Stimulated activated CD8-positive, alpha-beta memory T cell treated with anti-CD3 and anti-CD28 coated beads, Interleukin-4, amount 100 ng/mL, for 1 hour (primary cell): ENCODE results near the gene MRFAP1.
"Not testable (repeated sequence)": the region's sequence is repeated elsewhere in the genome, so short reads cannot be mapped to it uniquely, and the experiment has no call there.

Experiments used
- DNase-seq, 2 donors: peaks; one replicate each; pipeline ENCODE4 v3.0.0-alpha.2; 2020; ENCODE audit warnings: low read depth in 2 of 2, low spot score in 1 of 2

The MRFAP1 gene

DNA sequence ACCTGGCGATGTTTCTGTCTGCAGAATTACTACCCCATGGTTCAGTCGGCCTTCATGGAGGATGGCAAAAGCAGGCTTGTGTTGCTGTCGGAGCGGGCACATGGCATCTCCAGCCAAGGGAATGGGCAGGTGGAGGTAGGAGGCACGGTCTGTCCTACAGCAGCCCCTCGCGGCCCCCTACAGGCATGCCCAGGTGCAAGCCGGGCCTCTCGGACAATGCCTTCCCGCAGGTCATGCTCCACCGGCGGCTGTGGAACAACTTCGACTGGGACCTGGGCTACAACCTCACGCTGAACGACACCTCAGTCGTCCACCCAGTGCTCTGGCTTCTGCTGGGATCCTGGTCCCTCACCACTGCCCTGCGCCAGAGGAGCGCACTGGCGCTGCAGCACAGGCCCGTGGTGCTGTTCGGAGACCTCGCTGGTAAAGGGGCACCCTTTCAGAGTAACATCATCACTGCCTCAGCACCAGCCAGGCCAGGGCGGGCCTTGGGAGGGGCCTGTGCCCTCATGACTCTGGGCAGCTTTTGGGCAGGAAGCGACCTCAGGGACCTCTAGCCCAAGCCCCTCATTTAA lies 29.5 kb upstream of the MRFAP1 start:
- no peak for DNase-seq

DNA sequence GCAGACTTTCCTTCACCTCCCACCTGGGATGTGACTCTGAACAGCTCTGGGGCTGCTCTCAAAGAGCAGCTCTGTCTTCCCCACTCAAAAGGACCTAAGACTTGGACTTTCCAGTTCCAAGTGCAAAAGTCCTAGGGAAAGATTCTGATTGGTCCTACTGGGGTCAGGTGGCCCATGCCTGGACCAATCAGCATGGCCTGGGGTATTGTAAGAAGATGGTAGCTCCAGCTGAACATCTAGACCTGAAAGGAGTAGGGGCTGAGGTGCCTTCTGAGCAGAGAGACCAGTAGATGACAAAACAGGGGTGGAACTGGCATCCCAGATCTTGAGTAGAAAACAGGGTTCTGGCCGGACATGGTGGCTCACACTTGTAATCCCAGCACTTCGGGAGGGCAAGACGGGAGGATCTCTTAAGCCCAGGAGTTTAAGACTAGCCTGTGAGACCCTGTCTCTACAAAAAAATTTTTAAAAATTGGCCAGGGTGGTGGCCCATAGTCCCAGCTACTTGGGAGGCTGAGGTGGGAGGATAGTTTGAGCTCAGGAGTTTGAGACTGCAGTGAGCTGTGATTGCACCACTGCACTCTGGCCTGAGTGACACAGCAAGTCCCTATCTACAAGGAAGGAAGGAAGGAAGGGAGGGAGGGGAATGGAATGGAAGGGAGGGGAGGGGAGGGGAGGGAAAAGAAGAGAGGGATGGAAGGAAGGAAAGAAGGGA lies 27.4 kb upstream of the MRFAP1 start:
- DNase-seq, result no peak

DNA sequence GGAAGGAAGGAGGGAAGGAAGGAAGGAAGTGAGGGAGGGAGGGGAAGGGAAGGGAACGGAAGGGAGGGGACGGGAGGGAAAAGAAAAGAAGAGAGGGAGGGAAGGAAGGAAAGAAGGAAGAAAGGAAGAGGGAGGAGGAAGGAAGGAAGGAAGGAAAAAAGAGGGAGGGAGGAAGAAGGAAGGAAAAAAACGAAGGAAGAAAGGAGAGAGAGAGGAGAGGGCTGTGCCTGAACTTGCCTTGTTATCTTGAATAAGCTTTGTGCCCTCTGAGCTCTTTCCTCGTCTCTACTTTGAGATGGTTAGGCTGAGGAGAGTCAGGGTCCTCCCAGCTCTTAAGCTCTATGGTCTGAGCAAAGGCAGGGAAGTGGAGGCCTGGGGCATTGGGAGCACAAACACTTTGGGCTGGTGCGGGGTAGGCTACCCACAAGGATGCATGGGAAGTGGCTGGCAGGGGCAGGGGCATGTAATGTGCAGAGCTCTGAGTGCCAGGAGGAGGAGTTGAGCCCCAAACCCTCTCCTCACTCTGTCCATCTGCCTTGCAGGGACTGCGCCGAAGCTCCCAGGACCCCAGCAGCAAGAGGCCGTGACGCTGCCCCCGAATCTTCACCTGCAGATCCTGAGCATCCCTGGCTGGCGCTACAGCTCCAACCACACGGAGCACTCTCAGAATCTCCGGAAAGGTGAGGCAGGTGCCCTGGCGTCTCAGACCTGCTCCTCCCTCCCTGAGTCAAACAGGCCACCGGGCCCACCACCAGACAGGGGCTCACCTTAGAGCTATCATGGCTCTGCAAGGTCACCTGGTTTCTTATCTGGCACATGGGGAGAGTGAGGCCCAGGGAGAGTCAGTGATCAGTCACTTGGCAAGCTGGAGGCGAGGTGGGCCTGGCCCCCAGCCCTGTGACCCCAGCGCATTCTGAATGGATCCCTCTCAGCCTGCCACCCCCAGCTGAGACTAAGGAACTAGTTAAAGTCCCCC lies 26.5 kb upstream of the MRFAP1 start:
- DNase-seq, result no peak

DNA sequence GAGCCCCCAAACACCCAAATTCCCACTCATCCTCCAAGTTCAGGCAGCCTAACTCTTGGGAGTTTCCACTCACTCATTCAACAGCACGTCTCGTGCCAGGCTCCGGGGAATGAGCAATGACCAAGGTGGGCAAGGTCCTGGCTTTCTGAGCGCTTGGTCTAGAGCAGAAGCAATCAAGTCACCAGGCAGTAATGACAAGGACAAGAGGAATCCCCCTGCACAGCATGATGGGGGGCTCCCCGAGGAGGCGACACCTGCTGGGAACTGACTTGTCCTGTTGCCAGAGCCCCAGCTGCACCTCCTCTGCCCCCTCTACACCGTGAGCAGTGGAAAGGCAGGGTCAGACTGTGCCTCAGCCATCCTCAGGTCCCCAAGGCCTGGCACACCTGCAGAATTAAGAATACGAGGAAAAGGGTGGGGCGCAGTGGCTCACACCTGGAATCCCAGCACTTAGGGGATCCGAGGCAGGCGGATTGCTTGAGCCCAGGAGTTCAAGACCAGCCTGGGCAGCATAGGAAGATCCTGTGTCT lies 25.7 kb upstream of the MRFAP1 start:
- no peak for DNase-seq

DNA sequence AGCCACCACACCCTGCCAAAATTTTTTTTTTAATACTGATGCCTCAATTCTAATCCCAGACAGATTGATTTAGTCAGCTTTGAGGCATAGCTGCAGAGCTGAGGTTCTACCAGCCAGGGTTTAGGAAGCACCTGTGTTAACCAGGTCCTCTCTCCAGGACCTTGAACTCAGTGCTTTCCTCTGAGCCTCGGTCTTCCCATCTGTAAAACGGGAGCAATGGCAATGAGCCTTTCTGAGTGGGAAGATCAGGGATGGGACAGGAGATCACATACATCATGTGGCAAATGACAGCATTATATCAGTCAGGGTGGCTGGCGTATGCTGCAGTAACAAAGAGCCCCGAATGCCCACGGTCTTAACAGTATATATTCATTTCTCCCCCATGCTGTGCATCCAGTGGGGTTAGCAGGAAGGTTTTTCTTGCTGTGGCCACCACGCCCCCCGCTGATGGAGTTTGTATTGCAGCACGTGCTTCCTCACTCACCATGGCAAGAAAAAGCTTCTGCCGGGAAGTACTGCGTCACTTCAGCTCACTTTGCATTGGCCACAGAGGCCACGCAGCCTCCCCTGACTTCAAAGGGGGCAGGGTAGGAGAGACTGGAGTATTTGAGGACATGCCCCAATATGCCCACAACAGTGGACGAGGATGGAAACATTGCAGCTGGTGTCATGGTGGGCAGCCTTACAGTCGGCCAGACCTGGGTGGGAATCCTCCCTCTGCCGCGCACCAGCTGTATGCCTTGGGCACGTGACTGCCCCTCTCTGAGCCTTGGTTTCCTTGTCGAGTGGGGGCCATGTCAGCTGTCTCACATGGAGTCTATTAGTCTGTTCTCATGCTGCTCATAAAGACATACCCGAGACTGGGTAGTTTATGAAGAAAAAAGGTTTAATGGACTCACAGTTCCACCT lies 24.1 kb upstream of the MRFAP1 start:
- no peak for DNase-seq

DNA sequence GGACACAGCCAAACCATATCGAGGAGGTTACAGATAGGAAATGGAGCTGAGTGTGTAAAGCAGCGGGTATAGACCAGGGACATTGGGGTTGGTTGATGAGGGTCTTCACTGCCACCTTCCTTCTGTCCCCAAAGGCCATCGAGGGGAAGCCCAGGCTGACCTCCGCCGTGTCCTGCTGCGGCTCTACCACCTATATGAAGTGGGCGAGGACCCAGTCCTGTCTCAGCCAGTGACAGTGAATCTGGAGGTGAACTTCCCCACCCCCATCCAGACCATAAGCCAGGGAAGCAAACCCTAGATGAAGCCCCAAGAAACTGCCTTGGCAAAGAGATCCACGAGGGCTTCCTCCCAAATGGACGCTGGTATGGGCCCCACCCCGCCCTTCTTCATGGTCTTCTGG lies 23.2 kb upstream of the MRFAP1 start:
- DNase-seq, result no peak

DNA sequence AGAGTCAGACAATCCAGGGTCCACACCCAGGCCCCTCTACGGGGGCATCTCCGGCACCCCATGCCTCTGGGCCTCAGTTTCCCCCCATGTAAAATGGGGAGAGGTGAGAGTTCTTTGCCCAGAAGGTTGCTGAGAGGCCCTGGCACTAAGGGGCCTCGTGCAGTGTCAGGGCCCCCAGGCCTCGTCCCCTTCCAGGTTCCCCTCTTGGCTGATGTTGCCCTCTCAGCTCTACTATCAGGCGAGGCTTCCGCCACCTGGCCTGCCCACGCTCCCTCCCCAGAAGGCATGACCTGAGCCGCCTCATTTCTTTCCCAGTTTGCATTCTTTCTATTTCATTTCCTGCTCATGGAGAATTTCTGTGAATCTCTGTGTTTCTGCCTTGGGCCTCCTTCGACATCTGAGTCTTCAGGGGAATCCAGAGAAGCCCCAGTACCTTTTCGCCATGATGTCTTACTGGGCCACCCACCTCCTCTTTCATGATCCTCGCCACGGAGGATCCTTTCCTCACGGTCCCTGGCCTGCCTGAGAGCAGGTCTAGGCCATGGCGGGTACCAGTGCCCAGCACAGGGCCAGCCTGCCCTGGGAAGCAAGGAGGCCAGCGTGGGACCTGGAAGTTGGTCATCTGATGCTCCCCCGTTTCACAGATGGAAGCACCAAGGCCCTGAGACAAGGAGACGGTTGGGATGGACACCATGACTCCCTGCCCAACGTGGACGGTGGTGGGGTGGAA lies 21.9 kb upstream of the MRFAP1 start:
- DNase-seq, result no peak

DNA sequence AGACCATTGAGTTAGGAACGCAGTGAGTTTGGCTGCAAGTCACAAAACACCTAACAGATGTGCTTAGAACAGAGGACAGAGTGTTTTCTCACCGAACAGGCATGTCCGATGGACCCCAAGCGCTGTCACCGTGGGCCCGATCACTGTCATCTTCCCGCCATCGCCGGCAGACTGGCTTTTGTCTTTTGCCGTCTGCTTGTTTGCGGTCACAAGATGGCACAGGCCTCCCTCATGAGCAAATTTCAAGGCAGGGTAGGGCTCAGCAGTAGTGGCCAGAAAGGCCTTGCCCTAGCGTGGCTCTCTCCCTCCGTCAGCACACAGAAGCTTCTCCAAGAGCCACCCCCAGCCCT lies 21.4 kb upstream of the MRFAP1 start:
- no peak for DNase-seq

DNA sequence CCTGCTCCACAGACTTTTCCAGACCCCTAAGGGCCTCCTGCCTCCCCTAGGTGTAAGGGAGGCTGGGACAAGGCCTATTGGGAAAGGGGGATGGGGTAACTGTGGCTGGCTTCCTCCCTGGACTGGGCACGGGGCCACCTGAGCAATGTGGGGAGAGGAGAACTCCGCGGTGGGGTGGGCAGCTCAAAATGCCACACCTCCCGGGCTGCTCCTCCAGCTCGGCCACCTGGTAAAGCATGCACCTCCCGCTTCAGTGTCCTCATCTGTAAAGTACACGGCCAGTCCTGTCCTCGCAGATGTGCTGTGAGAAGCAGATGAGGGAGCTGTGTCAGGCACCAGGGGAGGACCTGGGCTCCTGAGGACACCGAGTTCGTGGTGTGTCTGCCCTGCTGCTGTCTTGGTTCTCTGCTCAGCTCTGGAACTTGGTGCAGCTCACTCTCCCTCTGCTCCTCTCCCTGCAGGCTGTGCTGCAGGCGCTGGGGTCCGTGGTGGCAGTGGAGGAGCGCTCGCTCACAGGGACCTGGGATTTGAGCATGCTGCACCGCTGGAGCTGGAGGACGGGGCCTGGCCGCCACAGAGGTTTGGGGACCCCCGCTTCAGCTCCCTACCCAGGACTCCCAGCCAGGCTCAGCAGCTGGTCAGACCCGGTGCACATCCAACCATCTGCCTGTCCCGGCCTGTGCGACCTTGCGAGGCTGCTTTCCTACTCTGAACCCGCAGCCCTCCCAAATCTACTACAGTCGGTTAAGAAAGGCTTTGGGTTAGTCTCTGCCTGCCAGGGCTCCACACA lies 20.8 kb upstream of the MRFAP1 start:
- DNase-seq, result no peak

DNA sequence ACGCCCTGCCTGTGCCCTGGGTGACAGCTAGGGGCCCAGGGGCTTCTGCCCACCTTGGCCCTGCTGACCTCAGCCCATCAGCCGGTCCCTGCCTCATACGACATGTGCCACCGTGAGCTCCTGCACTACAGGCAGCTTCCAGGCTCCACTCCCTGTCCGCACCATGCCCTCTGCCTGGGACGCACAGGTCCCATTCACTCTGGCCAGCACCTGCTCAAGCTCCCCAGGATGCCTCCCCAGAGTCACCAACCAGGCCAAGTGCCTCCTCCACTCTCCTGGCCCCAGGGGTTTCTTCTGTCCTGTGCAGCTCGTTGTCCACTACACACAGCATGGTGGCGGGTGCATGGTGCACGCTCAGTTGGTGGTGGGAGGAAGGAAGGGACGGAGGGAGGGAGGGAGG lies 20.2 kb upstream of the MRFAP1 start:
- no peak for DNase-seq

DNA sequence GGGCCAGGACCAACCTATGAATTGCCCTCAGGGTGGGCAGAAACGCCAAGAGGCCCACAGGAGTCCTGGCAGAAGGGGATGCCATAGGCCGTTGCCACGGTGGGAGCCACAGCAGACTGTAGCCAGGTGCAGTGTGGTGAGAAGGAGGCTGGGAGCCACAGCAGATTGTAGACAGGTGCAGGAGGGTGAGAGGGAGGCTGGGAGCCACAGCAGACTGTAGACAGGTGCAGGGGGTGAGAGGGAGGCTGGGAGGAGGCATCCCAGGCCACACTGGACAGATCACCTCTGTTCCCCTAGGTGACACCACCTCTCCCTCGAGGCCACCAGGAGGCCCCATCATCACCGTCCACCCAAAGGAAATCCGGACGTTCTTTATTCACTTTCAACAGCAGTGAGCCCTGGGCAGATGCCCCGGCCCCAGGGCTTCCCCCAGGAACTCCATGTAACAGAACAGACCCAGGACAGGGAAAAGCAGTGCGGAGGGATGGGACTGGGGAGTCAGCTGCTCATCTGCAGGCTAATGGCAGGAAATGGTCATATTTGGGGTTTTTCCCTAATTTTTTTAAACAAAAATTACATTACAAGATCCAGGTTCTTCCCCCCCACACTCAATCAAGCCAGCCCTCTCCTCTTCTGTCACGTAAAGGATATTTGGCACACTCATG lies 19.5 kb upstream of the MRFAP1 start:
- no peak for DNase-seq

DNA sequence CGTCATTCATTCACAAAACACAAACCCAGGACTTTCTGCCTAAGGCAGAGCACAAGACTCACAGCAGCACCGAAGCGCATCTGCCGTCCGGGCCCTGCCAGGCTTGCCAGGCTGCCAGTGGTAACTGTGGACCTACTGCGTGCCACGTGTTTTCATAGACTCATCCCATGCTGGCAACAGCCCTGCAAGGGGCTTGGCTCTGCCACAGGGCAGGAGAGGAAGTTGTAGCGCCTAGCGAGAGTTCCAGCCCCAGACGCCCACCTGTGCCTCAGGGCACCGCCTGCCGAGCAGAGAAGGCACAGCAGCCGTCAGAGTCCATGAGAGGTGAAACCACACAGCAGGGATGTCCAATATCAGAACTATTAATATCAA lies 18.9 kb upstream of the MRFAP1 start:
- DNase-seq, result no peak

DNA sequence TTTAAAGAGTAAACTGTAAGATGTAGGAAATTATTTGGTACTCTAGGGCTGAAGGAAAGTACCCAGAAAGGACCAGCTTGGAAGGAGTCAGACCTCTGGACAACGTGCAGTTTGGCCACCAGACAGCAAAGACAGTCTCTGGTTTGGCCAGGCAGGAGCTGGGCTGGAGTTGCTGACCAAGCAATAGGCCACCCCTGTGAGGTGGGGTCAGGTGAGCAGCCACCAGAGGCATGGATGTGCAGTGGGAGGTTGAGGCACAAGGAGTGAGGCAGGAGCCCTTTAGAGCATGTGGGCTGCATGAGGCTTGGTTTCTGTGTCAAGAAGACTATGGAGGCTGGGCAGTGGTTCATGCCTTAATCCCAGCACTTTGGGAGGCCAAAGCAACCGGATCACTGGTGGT lies 17.7 kb upstream of the MRFAP1 start:
- DNase-seq, result no peak

DNA sequence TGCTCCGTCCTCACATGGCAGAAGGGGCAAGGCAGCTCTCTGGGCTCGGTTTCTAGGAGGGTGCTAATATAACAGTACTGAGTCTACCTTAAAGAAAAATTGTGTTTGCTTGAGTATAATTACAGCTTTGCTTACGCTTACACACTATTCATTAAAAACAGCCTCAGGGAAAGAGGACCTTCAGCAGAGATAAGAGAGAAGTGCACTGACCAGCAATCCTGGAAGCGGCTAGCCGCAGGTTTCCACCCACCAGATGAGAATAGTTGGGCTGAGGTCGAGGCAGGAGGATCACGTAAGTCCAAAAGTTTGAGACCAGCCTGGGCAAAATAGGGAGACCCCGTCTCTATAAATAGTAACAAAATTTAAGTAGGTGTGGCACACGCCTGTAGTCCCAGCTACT lies 15.2 kb upstream of the MRFAP1 start:
- DNase-seq, result no peak

DNA sequence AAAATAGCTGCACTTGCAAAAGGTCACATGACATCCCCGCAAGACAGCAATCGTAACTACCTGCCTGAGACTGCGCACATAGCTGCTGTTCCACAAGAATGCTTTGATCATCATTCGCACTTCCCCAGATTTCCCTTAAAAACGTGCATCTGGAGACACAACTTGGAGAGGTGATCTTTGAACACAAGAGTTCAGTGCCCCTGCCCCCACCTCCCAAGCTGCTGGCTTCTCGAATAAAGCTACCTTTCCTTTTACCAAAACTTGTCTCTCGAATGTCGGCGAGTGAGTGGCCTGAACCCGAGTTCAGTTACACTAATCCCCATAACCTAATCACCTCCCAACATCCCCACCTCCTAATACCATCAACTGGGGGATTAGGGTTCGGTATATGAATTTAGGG lies 14.4 kb upstream of the MRFAP1 start:
- DNase-seq, result no peak

DNA sequence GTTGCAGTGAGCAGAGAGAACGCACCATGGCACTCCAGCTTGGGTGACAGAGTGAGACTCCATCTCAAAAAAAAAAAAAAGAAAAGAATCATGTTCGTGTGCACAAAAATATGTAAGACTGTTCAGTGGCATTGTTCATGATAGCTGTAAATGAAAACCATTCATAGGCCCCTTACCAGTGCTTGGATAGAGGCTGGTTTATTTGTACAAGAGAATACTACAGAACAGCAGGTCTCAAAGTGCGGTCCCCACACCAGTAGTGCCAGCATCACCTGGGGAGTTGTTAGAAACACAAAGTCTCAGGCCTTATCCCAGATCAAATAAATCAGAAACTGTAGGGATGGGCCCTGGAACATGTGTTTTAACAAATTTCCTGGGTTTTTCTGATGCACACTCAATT lies 12.7 kb upstream of the MRFAP1 start:
- DNase-seq, result no peak

DNA sequence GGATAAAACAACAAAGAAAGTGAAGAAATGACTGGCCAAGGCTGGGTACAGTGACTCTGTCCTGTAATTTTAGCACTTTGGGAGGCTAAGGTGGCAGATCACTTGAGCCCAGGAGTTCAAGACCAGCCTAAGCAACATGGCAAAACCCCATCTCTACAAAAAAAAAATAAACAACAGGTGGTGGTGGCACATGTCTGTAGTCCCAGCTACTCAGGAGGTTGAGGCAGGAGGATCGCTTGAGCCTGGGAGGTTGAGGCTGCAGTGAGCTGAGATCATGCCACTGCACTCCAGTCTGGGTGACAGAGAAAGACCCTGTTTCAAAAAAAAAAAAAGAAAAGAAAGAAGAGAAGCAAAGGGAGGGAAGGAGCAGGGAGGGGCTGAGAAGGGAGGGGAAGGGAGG lies 12.0 kb upstream of the MRFAP1 start:
- not testable (repeated sequence) for DNase-seq

DNA sequence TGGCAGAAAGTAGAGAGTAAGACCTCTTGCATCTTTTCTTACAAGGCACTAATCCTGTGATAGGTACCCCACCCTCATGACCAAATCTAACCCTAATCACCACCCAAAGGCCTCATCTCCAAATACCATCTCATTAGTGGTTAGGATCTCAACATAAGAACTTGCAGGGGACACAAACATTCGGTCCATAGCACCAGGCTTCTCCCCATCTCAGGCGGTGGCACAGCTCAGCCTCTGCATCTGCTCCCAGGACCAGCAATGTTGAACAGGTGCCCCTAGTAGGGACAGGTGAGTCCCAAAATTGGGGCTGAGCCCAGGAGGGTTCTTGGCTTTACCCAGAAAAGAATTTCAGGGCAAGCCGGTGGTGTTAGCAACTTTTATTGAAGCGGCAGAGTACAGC lies 8.4 kb upstream of the MRFAP1 start:
- no peak for DNase-seq
